Raji (cell line): ENCODE data around the gene PRELP.

Experiments
- POLR2A ChIP-seq: IDR thresholded peaks from 2 replicates; pipeline ENCODE4 v1.6.1; 2011; ENCODE audit warnings: low read depth, low read length, control low read depth; ENCODE audit not compliant: insufficient read depth

The PRELP gene

GRCh38 chr1:203450001-203450400 lies 25.6 kb upstream of the PRELP start:
- no peak for TF ChIP-seq POLR2A

GRCh38 chr1:203450479-203451149 lies 25.0 kb upstream of the PRELP start:
- no peak for TF ChIP-seq POLR2A

- peak; percentile 46; the same call in 1 of the 2 replicates for TF ChIP-seq POLR2A
These were observed 23.5 kb upstream of the PRELP start for GRCh38 chr1:203451836-203452784.

GRCh38 chr1:203453016-203453415 lies 22.6 kb upstream of the PRELP start:
- no peak for TF ChIP-seq POLR2A

GRCh38 chr1:203453616-203454015 lies 22.0 kb upstream of the PRELP start:
- TF ChIP-seq POLR2A: no peak

GRCh38 chr1:203454986-203455471 lies 20.6 kb upstream of the PRELP start:
- no peak for TF ChIP-seq POLR2A

GRCh38 chr1:203455706-203456105 lies 19.9 kb upstream of the PRELP start:
- no peak for TF ChIP-seq POLR2A

- no peak for TF ChIP-seq POLR2A
These were observed 19.0 kb upstream of the PRELP start for GRCh38 chr1:203456577-203456976.

- no peak for TF ChIP-seq POLR2A
These were observed 17.5 kb upstream of the PRELP start for GRCh38 chr1:203458078-203458477.

- TF ChIP-seq POLR2A: no peak
These were observed 15.9 kb upstream of the PRELP start for GRCh38 chr1:203459671-203460201.

- TF ChIP-seq POLR2A: no peak
These were observed 13.9 kb upstream of the PRELP start for GRCh38 chr1:203461717-203462116.

GRCh38 chr1:203462143-203462542 lies 13.5 kb upstream of the PRELP start:
- TF ChIP-seq POLR2A: no peak

GRCh38 chr1:203462878-203463277 lies 12.7 kb upstream of the PRELP start:
- no peak for TF ChIP-seq POLR2A

GRCh38 chr1:203463469-203464062 lies 12.0 kb upstream of the PRELP start:
- TF ChIP-seq POLR2A: no peak

- no peak for TF ChIP-seq POLR2A
These were observed 11.4 kb upstream of the PRELP start for GRCh38 chr1:203464226-203464625.
